Activated T-helper 2 cell treated with anti-CD3 and anti-CD28 coated beads, Interferon-gamma antibody, Interleukin-2, Interleukin-4, amounts not matched to agents 10 μg/mL and 5 μg/mL and 100 μg/mL, durations not matched to agents 14 hours and 24 hours and 36 hours (primary cell): ENCODE data around the gene DAP. TPM values are rescaled to one million over a fixed set of nuclear protein-coding genes. Genes with fewer than 3 reads are reported as not detected.

ENCODE experiments used
- DNase-seq: peaks from one replicate; pipeline ENCODE4 v3.0.0; 2021; ENCODE audit warnings: low spot score
- H3K27ac Mint-ChIP-seq: one replicate; pipeline ENCODE4 v1.8.0; 2021; ENCODE audit warnings: mixed read lengths
- H3K27me3 Mint-ChIP-seq: one replicate; pipeline ENCODE4 v1.8.0; 2021; ENCODE audit warnings: low read depth, mixed read lengths
- H3K36me3 Mint-ChIP-seq: one replicate; pipeline ENCODE4 v1.8.0; 2021; ENCODE audit warnings: low read depth, mixed read lengths
- H3K4me1 Mint-ChIP-seq: one replicate; pipeline ENCODE4 v1.8.0; 2021; ENCODE audit warnings: low read depth, mixed read lengths
- H3K4me3 Mint-ChIP-seq: one replicate; pipeline ENCODE4 v1.8.0; 2021; ENCODE audit warnings: low read depth, mild to moderate bottlenecking, moderate library complexity, mixed read lengths
- H3K9me3 Mint-ChIP-seq: one replicate; pipeline ENCODE4 v1.8.0; 2021; ENCODE audit warnings: mixed read lengths
- intact Hi-C: fragments of 100-400 bp; cut with micrococcal nuclease; formaldehyde crosslinking; loops from one replicate; pipeline ENCODE4 v1.15.1; 2023
- total RNA-seq: library from RNA; stranded (reverse); gene quantifications from 2 replicates; pipeline ENCODE4 v1.2.3, GENCODE V29; 2022

The DAP gene
- total RNA-seq, 1 donor from 2014 or later, result 56.6 TPM

- Mint-ChIP-seq H3K36me3 (peaks cover 57% of the 10 kb centered on the region), H3K27me3 (no peaks in the 10 kb centered on the region), H3K4me1 (peaks cover 2% of the 10 kb centered on the region), H3K9me3 (peaks cover 12% of the 10 kb centered on the region), H3K4me3 (no peak overlapping the region), H3K27ac (no peak overlapping the region)
- intact Hi-C loops, result no loop called here
- no peak for DNase-seq
Measured at GRCh38 chr5:10737880-10738279, 23.2 kb downstream of the DAP start.

- Mint-ChIP-seq H3K4me3 (no peak overlapping the region), H3K4me1 (peaks cover 2% of the 10 kb centered on the region), H3K36me3 (peaks cover 56% of the 10 kb centered on the region), H3K27me3 (no peaks in the 10 kb centered on the region), H3K9me3 (peaks cover 12% of the 10 kb centered on the region), H3K27ac (no peak overlapping the region)
- no peak for DNase-seq
- intact Hi-C loops, result no loop called here
Measured at GRCh38 chr5:10736808-10737207, 24.2 kb downstream of the DAP start.

DNA sequence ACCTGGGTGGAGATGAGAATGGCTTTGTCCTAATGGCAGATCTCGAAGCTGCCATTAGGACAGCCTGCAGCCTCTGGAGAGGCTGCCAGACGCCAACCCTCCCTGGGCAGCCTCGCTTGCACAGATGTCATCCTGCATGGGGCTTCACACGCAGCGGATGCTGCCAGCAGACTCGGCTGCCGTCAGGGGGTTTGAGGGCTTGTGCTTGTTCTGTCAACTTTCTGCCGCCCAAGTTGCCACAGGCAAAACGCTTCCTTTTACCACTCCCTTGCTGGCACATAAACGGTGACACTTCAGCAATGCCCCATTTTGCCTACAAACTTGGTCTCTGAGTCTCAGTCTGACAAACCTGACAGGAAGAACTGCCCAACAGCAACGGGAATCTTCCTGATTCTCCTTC is 24.7 kb downstream of the DAP start:
- peaks cover 2% of the 10 kb centered on the region for H3K4me1 Mint-ChIP-seq
- peaks cover 52% of the 10 kb centered on the region for H3K36me3 Mint-ChIP-seq
- intact Hi-C loops, result no loop called here
- H3K27me3 Mint-ChIP-seq, result no peaks in the 10 kb centered on the region
- H3K4me3 Mint-ChIP-seq, result no peak overlapping the region
- no peak overlapping the region for H3K27ac Mint-ChIP-seq
- no peak for DNase-seq
- H3K9me3 Mint-ChIP-seq, result peaks cover 12% of the 10 kb centered on the region

DNA sequence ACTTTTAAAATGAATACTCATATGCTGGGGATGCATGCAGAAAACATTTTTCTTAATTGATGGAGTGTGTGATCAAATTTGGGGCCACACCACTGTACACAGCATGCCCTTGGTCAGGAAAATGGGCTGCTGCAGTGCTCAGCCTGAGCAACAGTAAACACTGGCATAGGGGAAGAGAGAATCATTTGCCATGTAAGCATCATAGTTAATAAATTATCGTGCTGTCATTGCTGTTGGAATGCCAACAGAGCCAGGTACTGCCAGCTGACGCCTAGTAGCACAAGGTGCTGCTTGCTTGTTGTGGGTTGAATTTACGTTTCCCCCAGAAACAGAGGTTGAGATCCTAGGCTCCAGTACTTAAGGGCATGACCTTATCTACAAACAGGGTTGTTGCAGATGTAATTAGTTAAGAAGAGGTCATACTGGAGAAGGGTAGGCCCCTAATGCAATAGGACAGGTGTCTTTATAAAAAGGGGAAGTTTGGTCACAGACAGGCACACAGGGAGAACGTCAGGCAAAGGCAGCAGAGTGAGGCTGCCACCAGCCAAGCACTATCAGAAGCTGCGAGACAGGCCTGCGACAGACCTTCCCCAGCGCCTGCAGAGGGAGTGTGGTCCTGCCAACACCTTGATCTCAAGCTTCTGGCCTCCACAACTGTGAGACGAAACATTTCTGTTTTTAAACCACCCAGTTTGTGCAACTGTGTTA is 25.3 kb downstream of the DAP start:
- Mint-ChIP-seq H3K4me1 (peaks cover 2% of the 10 kb centered on the region), H3K27me3 (no peaks in the 10 kb centered on the region), H3K4me3 (no peak overlapping the region), H3K36me3 (peaks cover 45% of the 10 kb centered on the region), H3K9me3 (peaks cover 9% of the 10 kb centered on the region), H3K27ac (no peak overlapping the region)
- no peak for DNase-seq
- intact Hi-C loops, result no loop called here

- DNase-seq, result no peak
- intact Hi-C loops, result no loop called here
- Mint-ChIP-seq H3K9me3 (peaks cover 2% of the 10 kb centered on the region), H3K27me3 (no peaks in the 10 kb centered on the region), H3K4me3 (no peak overlapping the region), H3K27ac (no peak overlapping the region), H3K36me3 (peaks cover 38% of the 10 kb centered on the region), H3K4me1 (peaks cover 2% of the 10 kb centered on the region)
Measured at GRCh38 chr5:10734832-10735523, 26.1 kb downstream of the DAP start.

DNA sequence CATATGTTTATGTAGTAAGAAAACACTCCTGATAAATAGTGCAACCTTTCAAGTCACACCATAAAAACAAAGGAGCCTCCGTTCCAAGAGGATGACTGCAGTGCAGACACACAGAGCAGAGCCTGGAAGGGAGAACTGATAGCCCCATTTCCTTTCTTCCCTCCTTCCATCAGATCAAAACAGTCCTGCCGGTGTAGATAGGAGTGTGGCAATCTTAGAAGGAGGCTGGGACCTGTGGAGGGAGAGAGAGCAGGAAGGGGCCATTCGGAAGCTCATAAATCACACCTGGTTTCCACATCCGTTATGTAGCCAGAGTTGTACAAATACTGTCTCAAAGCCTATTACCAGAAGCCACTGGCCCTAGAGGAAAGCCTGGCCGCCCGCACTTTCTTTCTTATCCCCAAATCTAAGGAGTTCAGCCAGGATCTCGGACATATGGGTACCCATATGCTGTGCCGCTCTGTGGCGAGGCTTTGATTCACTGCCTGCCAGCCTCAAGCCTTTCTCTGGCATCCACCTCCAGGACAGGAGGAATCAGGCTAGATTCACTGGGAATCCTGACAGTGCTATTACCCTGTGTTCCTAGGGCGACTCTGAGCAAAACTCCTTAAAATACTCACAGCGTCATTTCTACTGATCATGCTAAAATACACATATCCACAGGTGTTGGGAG is 26.9 kb downstream of the DAP start:
- no peak for DNase-seq
- H3K36me3 Mint-ChIP-seq, result peaks cover 35% of the 10 kb centered on the region
- H3K27ac Mint-ChIP-seq, result no peak overlapping the region
- no peak overlapping the region for H3K4me3 Mint-ChIP-seq
- peaks cover 2% of the 10 kb centered on the region for H3K4me1 Mint-ChIP-seq
- intact Hi-C loops, result no loop called here
- H3K9me3 Mint-ChIP-seq, result no peaks in the 10 kb centered on the region
- H3K27me3 Mint-ChIP-seq, result no peaks in the 10 kb centered on the region

DNA sequence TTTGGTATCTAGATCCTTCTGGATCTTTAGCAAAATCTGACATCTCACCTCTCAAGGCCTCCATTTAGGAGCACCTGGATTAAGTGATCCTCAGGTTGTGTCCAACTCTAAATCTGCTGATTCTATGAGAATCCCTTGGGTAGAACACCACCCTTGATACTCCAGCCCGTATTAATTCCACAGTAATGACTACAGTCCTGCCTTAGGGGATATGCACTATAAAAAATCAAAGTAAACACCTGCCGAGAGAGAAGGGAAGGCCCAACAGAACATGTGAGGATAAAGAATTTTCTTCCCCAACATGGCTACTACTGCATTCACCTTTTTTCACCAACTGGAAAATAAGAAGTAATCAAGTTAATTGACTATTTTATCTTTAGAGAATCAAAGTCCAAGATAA is 27.6 kb downstream of the DAP start:
- H3K27ac Mint-ChIP-seq, result no peak overlapping the region
- H3K4me3 Mint-ChIP-seq, result no peak overlapping the region
- peaks cover 33% of the 10 kb centered on the region for H3K36me3 Mint-ChIP-seq
- DNase-seq, result no peak
- H3K27me3 Mint-ChIP-seq, result no peaks in the 10 kb centered on the region
- peaks cover 3% of the 10 kb centered on the region for H3K4me1 Mint-ChIP-seq
- intact Hi-C loops, result no loop called here
- no peaks in the 10 kb centered on the region for H3K9me3 Mint-ChIP-seq

DNA sequence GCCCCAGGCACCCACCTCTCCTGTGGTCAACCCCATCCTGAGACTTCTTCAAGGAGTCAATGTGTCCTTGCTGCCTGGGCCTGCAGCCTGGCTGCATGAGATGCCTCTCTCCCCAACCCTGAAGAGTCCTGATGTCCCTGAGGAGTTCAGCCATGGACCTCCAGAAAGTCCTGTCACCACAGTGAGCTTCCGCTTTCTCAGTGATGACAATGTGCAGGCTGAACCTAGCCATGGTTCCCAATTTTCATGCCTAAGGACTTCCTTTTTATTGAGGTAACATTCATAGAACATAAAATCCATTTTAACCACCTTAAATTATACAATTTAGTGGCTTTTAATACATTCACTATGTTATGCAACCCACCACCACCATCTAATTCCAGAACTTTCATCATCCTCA is 29.1 kb downstream of the DAP start:
- intact Hi-C loops, result no loop called here
- Mint-ChIP-seq H3K27ac (no peak overlapping the region), H3K9me3 (no peaks in the 10 kb centered on the region), H3K4me1 (peaks cover 7% of the 10 kb centered on the region), H3K36me3 (peaks cover 25% of the 10 kb centered on the region), H3K27me3 (no peaks in the 10 kb centered on the region), H3K4me3 (no peak overlapping the region)
- no peak for DNase-seq

- intact Hi-C loops, result no loop called here
- peaks cover 13% of the 10 kb centered on the region for H3K4me1 Mint-ChIP-seq
- H3K4me3 Mint-ChIP-seq, result no peak overlapping the region
- no peaks in the 10 kb centered on the region for H3K27me3 Mint-ChIP-seq
- no peaks in the 10 kb centered on the region for H3K9me3 Mint-ChIP-seq
- peaks cover 34% of the 10 kb centered on the region for H3K36me3 Mint-ChIP-seq
- no peak overlapping the region for H3K27ac Mint-ChIP-seq
- DNase-seq, result no peak
Measured at GRCh38 chr5:10730043-10730351, 31.0 kb downstream of the DAP start.

- no peak overlapping the region for H3K27ac Mint-ChIP-seq
Measured at GRCh38 chr5:10729320-10730042, 31.6 kb downstream of the DAP start.

GRCh38 chr5:10728679-10729078 is 32.4 kb downstream of the DAP start:
- Mint-ChIP-seq H3K4me3 (no peak overlapping the region), H3K4me1 (peaks cover 13% of the 10 kb centered on the region), H3K27me3 (no peaks in the 10 kb centered on the region), H3K27ac (no peak overlapping the region), H3K36me3 (peaks cover 27% of the 10 kb centered on the region), H3K9me3 (no peaks in the 10 kb centered on the region)
- DNase-seq, result no peak
- intact Hi-C loops, result no loop called here

More at GRCh38 chr5:10729320-10730042, 31.6 kb downstream of the DAP start:
- H3K9me3 Mint-ChIP-seq, result no peaks in the 10 kb centered on the region
- H3K4me1 Mint-ChIP-seq, result peaks cover 13% of the 10 kb centered on the region
- intact Hi-C loops, result no loop called here
- no peaks in the 10 kb centered on the region for H3K27me3 Mint-ChIP-seq
- no peak overlapping the region for H3K4me3 Mint-ChIP-seq
- H3K36me3 Mint-ChIP-seq, result peaks cover 34% of the 10 kb centered on the region
- no peak for DNase-seq

GRCh38 chr5:10727861-10728260 is 33.2 kb downstream of the DAP start:
- intact Hi-C loops, result no loop called here
- Mint-ChIP-seq H3K9me3 (no peaks in the 10 kb centered on the region), H3K27ac (no peak overlapping the region), H3K4me3 (no peak overlapping the region), H3K27me3 (no peaks in the 10 kb centered on the region), H3K4me1 (peaks cover 13% of the 10 kb centered on the region), H3K36me3 (peaks cover 19% of the 10 kb centered on the region)
- DNase-seq, result no peak
